Measurements from ENCODE around the gene C11orf24.
A peak's percentile ranks its signal among the peaks of the same experiment; 100 is the strongest.
"Not testable (repeated sequence)": the region's sequence is repeated elsewhere in the genome, so short reads cannot be mapped to it uniquely, and the experiment has no call there.

C11orf24 gene

GRCh38 chr11:68269414-68270081, 2.2 kb downstream of the C11orf24 start:
- DNase-seq = no peak

- no peak for DNase-seq
Measured at GRCh38 chr11:68267881-68268240, 3.9 kb downstream of the C11orf24 start.

DNA sequence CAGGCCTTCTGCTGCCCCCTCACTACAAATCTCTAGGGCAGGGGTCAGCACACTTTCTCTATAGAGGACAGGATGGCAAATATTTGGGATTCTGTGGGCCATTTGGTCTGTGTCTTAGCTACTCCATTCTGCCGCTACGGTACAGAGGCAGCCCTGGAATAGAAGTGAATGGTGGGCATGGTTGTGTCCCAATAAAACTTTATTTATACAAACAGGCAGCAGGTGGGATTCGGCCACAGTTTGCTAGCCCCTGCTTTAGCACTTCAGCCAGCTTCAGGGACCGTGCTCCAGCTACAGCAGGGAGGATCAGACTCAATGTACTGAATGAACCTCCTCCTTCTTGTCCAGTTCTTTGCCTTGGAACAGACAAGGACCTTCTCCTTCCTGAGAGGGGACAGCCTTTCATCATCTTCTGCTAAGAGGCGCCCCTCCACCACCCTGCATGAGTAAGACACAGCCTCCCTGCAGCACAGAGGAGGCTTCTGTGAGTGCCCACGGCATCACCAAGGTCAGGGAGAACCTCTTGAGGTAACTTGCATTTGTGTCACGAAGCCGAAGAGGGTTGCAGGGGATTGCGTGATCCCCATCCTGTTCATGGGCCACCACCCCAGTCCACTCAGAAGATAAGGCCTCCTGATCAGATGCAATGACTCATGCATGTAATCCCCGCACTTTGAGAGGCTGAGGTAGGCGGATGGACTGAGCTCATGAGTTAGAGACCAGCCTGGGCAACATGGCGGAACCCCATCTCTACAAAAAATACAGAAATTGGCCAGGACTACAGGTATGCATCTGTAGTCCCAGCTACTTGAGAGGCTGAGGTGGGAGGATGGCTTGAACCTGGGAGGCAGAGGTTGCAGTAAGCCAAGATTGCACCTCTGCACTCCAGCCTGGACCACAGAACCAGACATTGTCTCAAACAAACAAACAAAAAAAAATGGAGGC, 4.6 kb downstream of the C11orf24 start:
- no peak for DNase-seq

GRCh38 chr11:68266121-68266891, 5.5 kb downstream of the C11orf24 start:
- no peak for DNase-seq

- no peak for DNase-seq
Measured at GRCh38 chr11:68264741-68265540, 6.8 kb downstream of the C11orf24 start.

DNA sequence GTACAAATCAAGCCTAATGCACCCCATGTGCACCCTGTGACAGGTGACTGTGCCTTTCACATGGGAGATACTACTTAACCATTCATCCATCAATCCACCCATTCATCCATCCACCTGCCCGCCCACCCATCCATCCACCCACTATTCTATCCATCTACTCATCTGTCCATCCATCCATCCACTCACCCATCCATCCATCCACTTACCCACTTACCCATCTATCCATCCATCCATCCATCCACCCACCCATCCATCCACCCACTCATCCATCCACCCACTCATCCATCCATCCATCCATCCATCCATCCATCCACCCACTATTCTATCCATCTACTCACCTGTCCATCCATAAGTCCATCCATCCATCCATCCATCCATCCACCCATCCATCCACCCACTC, 7.5 kb downstream of the C11orf24 start:
- no peak for DNase-seq

DNA sequence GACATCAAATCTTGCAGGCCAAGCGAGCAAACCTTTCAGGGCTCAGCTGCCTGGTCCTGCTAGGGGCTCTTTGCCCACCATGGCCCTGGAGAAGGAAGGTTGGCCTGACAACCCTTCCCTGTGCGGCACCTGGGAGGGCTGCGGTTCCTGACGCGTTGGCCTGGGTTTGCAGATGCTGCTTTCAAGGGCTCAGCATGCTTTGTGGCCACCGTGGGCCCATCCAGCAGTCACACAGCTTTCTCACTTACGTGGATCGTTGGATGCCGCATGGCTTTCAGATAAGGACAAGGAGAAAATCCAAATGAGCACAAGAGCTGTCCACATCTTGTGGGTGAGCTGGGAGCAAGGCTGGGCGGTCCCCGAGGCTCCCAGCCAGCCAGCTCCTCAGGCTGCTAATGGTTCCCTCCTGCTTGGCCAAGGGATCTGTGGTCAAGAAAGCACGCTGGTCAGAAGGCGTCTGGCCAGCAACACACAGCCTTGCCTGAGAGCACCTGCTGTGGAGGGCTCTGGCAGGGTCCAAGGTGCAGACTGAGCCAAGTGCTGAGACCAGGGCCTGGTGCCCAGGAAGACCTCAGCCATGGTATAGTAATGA, 8.2 kb downstream of the C11orf24 start:
- DNase-seq = no peak

DNA sequence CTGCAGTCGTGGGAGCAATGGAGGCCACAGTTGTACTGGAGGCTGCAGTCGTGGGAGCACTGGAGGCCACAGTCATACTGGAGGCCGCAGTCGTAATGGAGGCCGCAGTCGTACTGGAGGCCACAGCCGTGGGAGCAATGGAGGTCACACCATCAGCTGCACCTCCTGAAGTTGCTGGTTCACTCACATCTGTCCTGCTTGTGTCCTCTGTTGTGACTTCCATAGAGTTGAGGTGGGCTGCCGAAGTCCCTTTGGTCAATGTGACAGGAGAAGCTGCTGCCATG, 9.3 kb downstream of the C11orf24 start:
- no peak for DNase-seq

DNA sequence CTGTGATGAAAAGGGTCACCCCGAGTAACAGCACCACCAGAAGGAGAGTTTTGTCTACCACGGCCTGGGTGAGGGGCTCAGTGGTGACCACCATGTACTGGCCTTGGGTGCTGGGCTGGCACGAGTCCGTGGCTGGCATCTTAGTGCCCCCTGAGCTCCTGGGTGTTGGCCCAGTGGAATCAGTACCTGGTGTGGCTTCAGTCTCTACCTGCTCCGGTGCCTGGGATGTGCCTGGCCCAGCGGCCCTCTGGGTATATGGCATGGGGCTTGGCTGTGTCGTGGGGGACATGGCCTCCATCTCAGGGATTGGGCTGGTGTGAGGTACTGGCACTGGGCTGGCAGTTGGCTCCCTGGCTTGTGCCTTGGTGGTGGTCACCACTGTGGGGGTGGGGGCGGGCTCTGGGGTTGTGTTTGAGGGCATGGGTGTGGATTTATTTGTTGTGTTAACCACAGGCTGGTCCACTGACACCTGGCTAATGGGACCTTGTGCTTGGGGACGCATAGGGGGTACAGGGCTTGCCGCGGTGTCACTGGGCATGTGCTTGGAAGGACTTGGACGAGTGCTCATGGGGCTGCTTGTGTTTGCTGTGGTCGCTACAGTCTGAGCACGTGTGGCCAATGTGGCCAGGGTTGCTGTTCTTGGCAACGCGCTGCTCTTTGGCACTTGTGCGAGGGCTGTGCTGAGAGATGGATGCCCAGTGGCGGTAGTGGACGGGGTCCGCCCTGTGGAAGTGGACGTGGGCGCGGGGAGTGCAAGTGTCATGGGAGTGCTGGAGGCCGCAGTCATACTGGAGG, 9.8 kb downstream of the C11orf24 start:
- no peak for DNase-seq

- DNase-seq = no peak
Measured at GRCh38 chr11:68261006-68261405, 10.8 kb downstream of the C11orf24 start.

DNA sequence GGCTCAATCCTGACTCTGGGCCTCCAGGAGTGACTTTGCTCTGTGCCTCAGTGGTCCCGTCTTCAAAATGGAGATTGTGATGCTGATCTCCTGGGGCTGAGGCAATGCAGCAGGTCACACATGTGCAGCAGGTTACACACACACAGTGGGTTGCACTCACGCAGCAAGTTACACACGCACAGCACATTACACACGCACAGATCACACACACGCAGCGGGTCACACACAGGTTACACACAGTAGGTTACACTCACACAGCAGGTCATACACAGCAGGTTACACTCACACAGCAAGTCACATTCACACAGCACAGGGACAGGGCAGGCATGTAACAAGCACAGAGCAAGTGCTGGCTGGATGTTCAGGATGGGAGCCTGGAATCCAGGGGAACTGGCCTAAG, 11.3 kb downstream of the C11orf24 start:
- DNase-seq = no peak

DNA sequence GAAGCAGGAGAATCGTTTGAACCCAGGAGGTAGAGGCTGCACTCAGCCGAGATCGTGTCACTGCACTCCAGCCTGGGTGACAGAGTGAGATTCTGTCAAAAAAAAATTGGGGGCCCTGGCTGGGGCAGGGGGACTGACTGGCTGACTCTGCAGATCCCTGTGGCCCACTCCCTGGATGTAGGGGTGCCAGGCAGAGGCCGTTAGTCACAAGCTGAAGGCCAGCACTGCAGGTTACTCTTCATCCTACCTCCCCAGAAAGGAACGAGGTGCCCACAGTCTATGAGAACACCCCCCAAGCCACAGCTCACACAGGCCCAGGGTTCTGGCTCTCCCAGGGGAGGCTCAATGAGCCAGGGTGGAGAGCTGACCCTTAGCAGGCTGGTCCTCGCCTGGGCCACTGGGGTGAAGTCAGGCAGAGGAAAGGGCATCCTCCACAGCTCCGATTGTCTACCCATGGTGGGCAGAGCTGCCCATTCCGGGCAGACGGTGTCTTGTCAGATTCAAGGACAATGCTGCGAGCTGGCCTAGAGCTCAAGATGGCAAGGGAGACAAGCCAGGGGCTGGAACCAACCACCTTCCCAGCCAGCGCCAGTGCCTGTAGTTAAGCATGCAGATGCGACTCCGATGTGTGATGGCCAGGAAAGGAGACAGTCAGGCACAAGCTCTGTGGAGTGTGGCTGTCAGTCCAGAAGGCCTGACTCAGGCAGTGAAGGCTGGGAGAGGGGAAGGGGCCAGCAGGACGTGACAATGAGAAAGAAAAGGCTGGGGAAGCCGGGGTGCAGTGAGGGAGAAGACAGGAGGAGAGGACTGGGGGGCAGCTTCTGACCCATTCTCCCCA, 12.4 kb downstream of the C11orf24 start:
- DNase-seq = no peak

- DNase-seq = no peak
Measured at GRCh38 chr11:68258363-68258765, 13.4 kb downstream of the C11orf24 start.

- DNase-seq = peak; percentile 43
Measured at GRCh38 chr11:68257477-68258362, 14.1 kb downstream of the C11orf24 start.

DNA sequence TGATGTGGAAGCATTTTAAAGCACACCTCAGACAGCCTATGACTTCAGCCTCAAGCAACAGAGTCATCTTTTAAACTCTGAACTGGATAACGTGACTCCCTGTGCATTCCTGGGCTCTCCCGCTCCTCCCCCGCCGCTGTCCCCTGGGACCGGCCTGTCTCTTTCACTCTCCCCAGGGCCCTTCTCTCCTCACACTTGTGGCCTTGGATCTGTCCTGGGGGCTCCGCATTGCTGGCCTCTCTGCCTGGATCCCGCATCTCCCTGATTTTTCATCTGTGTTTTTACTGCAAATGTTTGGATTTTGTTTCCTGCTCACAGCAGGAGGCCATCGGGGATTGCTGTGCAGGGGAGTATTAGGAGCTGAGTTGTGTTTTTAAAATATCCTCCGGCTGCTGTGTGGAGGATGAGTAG, 15.4 kb downstream of the C11orf24 start:
- no peak for DNase-seq

GRCh38 chr11:68255526-68255925, 16.2 kb downstream of the C11orf24 start:
- no peak for DNase-seq

DNA sequence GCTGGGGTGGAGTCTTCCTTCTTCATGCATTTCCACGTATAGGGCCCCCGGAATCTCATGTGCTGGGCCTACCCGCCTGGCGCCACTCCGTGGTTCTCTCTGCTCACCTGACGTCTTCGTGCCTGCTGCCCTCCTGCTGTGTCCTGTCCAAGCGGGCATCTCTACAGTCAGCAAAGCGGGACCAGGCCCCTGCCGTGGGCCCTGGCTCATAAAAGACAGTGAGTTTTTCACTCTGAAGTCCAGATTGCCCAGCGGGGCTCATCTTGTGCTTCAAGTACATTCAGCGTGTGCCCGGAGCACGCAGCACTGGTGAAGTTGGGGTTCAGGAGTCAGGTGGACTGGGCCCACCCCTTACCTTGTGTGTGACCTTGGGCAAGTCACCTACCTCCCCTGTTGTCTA, 17.4 kb downstream of the C11orf24 start:
- DNase-seq = no peak

DNA sequence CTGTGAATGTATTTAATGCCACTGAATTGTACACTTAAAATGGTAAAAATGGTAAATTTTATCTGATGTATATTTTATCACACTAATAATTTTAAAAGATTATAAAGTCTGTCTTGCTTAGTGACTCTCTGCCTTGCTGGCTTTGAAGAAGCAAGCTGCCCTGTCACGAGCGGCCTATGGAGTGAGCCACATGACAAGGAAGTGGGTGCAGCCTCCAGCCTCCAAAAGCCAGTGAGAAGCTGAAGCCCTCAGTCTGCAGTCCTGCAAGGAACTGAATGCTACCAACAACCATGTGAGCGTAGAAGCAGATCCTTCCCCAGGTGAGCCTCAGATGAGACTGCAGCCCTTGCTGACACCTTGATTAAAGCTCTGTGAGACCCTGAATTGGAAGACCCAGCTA, 20.0 kb downstream of the C11orf24 start:
- DNase-seq = no peak

- DNase-seq = not testable (repeated sequence)
Measured at GRCh38 chr11:68244912-68245311, 26.9 kb downstream of the C11orf24 start.

- DNase-seq = not testable (repeated sequence)
Measured at GRCh38 chr11:68243847-68244246, 27.9 kb downstream of the C11orf24 start.
